GM15510 (cell line): Measurements from ENCODE around the gene PWP2.

Source experiments
- POLR2A ChIP-seq: IDR thresholded peaks from 3 replicates; pipeline ENCODE4 v1.6.1; 2011; ENCODE audit warnings: borderline replicate concordance; ENCODE audit not compliant: insufficient read length; ENCODE audit errors: extremely low read depth

PWP2 gene

GRCh38 chr21:44078411-44078981 is 28.7 kb upstream of the PWP2 start:
- TF ChIP-seq POLR2A, result no peak

DNA sequence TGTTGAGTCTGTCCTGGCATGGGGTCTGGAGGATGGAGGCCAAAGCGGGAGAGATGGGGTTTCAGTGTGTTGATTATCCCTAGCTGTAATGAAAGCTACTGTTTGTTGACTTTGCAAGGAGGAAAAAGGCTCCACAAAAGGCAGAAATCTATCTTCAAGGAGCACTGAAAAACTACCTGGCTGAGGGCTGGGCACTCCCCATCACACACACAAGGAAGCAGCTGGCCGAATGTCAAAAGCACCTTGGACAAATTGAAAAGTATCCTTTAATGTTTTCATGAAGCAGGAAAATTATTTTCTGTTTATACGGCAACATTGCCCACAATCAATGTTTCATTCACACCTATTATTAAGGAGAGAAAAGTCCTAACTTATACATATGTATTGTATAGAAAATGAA is 27.8 kb upstream of the PWP2 start:
- no peak for TF ChIP-seq POLR2A

DNA sequence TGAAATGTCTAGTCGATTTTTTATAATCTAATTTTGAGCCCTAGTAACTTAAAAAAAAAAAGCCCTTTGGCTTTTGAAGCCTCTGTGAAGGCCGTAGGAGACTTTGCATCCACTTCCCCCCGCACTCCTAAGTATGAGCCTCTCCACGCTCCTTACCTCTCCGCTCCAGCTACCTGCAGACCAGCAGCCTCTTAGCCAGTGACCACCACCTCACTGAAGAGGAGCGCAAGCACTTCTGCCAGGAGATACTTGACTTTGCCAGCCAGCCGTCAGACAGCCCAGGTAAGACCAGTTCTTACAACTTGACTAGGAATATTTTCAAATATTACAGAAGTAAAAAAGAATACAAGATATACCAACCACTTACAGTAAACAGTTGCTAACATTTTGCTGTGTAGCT is 27.4 kb upstream of the PWP2 start:
- no peak for TF ChIP-seq POLR2A

DNA sequence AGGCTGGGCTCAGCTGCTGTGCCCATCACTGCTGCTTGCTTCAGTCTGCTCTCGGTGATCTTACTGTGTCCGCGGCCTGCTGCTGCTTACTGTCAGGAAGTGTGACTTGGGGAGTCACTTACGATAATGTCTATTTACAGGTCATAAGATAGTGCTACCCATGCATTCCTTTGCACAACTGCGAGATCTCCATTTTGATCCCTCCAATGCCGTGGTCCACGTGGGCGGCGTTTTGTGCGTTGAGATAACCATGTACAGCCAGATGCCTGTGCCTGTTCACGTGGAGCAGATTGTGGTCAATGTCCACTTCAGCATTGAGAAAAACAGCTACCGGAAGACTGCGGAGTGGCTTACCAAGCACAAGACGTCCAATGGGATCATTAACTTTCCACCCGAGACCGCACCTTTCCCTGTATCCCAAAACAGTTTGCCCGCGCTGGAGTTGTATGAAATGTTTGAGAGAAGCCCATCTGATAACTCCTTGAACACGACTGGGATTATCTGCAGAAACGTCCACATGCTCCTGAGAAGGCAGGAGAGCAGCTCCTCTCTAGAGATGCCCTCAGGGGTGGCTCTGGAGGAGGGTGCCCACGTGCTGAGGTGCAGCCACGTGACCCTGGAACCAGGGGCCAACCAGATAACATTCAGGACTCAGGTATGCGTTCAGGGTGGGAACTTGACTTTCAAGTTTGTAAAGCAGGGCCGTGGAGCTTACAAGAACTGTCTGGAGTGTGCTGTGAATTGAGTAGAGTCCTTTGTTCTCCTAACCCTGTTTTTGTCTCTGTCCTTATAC is 24.4 kb upstream of the PWP2 start:
- TF ChIP-seq POLR2A, result no peak

GRCh38 chr21:44083631-44084291 is 23.4 kb upstream of the PWP2 start:
- TF ChIP-seq POLR2A, result no peak

DNA sequence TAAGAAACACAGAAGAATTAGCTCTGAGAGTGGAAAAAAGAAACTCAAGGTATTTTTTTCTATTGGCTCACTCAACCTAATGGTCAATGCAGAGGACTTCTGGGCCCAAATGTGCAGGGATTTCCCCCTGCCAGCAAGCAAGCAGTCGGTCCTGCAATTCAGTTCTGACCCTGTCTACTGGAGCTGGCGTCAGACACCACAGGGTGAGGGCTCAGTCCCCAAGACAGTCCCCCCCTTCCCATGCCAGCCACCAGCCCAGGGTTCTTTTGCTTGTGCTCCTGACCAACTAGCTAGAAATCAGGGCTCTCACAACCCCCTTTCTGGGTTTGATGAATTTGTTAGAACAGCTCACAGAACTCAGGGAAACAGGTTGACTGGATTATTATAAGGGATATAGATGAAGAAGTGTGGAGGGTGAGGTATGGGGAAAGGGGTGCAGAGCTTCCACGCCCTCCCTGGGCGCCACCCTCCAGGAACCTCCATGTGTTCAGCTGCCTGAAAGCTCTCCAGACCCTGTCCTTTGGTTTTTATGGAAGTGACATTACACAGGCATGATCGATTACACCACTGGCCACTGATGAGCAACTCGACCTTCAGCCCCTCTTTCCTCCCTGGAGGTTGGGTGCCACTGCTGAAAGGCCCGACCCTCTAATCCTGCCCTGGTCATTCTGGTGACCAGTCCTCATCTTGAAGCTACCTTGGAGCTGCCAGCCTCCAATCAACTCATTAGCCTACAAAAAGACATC is 22.5 kb upstream of the PWP2 start:
- TF ChIP-seq POLR2A, result no peak

GRCh38 chr21:44085491-44086321 is 21.5 kb upstream of the PWP2 start:
- TF ChIP-seq POLR2A, result no peak

DNA sequence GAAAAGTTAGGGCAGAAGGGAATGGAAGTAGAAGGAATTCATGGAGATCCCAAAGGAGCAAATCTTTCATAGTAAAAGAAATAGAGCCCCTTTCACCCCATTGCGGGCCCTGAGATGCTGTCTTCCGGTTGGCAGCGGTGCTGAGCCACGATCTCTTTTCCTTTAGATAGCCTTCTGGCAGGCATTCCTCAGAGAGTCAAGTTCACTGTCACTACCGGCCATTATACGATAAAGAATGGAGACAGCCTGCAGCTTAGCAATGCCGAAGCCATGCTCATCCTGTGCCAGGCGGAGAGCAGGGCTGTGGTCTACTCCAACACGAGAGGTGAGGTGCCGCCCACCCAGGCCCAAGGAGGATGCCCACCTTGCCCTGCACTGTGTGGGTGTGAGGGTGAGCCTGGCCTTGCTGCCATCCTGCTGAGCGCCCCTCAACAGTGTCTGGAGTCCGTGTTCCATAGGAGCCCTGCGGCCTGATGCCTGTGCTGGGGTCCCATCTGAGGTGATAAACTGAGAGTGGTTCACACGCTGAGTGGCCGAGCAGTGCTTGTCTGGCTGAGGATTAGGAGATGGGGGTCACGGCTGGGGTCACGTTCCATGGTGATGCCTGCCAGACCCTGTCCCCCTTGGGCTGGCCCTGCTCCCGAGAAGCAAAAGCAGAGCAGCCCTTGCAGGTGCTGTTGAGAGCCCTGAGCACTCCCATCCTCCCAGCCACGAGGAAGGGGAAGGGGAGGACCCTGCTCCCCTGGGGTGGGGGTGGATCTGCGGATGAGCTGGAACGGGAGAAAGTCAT is 20.4 kb upstream of the PWP2 start:
- no peak for TF ChIP-seq POLR2A

DNA sequence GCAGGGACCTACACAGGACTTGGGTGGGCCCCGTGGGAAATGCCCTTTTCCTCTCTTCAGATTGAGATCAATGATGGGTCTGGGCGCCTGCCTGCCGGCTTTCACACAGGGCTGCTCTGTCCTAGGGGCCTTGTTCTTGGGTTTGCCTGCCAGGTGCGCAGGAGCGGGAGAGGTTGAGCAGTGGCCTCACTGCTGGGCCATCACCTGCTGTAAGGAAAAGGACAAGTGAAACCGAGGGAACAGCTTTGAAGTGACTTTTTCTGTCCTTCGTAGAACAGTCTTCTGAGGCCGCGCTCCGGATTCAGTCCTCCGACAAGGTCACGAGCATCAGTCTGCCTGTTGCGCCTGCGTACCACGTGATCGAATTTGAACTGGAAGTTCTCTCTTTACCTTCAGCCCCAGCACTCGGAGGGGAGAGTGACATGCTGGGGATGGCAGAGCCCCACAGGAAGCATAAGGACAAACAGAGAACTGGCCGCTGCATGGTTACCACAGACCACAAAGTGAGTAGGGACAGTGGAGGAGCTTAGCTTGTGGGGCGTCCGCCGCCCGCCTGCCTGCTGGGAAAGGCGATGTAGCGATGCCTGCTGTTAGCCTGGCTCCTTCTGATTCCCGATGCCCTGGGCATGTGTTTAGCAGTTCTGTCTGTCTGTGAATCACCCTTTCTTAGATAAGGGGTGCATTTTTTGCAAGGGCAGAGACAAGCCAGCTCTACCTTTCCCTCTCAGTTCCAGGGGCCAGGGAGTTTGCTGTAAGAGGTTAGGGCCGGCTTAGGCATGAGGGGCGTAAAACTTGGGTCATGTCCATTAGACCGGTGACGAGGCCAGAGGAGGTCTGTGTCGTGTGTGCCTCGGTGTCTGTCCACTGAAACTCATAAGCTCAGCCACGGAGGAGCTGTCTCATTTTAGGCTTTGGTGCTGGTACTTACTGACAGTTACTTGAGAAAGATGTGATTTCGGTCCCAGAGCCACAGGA is 19.5 kb upstream of the PWP2 start:
- no peak for TF ChIP-seq POLR2A

DNA sequence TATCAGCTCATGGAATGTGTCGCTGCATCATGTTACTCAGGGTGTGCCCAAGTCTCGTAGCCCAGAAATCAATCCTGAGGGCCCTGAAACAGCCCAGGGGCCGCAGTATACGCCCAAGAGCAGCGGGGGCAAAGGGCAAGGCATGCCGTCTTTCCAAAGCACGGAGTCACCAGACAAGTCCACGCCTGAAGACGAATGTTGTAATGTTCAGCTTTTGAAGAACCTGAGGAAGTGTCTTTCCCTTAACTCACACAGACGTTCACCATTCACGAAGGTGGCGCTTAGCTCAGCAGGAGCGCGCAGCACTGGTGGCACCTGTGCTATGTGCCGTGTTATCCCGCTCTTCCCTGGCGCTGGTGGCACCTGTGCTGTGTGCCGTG is 18.8 kb upstream of the PWP2 start:
- TF ChIP-seq POLR2A, result no peak

- TF ChIP-seq POLR2A, result no peak
Observed at GRCh38 chr21:44089001-44089911, 17.9 kb upstream of the PWP2 start.

DNA sequence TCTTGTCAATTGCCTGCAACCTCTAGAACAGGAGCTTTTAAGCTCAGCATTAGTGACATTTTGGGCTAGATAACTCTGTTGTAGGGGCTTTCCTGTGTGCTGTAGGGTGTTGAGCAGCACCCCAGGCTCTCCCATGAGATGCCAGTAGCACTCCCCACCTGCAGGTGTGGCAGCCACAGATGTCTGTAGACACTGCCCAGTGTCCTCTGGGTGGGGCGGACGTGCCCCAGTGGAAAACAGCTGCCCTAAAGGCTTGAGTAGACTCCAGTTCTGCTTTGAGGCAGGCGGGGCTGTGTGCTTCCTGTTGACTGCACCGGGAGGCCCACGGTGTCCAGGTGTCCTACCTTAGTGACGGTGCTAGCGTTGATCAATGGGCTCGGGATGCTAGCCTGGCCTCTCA is 16.9 kb upstream of the PWP2 start:
- no peak for TF ChIP-seq POLR2A
